ENCODE measurements around the gene OST4. TPM values are rescaled to one million over a fixed set of nuclear protein-coding genes. Genes with fewer than 3 reads are reported as not detected.

Gene OST4
- total and polyA plus RNA-seq, 11 donors, result 215 to 517 (median 343) TPM

DNA sequence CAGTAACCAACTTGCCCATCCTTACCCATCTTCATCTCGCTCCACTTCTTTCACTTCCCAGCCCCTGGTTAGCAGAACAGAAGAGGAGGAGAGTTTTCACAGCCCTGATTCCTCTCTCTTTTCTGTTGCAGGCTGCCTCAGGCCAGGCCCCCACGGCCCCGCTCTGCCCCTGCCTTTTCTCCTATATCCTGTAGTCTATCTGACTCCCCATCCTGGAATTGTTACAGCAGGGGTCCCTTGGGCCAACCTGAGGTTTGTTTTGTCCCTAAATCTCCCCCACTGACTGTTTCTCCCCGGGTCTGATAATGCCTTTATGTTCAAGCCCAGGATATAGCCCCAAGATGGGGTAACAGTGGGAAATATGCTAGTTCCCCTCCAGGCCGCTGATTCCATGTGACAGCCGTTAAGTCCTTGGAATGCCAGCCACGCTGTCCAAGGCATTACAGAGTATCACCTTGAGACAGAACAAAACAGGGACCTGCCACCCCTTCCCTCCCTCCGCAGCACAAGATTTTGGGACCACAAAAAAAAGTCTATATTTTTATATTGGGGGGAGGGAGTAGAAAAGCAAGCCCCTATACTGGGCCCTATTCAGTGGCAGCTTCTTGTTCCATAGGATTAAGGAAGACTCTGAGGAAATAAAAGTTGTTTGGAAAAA, 1.4 kb downstream of the OST4 start:
- H3K36me3 ChIP-seq, result peaks cover 0 to 52% (median 45%) of the 10 kb centered on the region in 9 donors
- peaks cover 3 to 60% (median 47%) of the 10 kb centered on the region in 12 donors for H3K4me1 ChIP-seq
- TF ChIP-seq POLR2A (IDR thresholded peaks at IDR 0.05) (no peak), CTCF (IDR thresholded peaks at IDR 0.05) (no peak)
- 68 to 80% (median 70%) methylated on average over 8 of the region's 8 CpGs for WGBS, 4 donors
- intact Hi-C loops (cut with DNase I), result loop anchor here in 4 of 10 donors (2.0 to 5.0 kb wide), 4 partner anchors 15 to 38 kb away; partner anchors contain the start of genes AGBL5 (in 1 of the 4) and TMEM214 (in 1 of the 4)
- H3K27me3 ChIP-seq, result no peaks in the 10 kb centered on the region
- H3K4me3 ChIP-seq, result peak overlapping the region in 11 of 12 donors; percentile 55 to 99 (median 89)
- ATAC-seq, result no peak
- H3K27ac ChIP-seq, result peak overlapping the region in 9 of 12 donors; percentile 11 to 99 (median 95)
- H3K9me3 ChIP-seq, result no peaks in the 10 kb centered on the region
- DNase-seq, result no peak

- TF ChIP-seq POLR2A (IDR thresholded peaks at IDR 0.05), result no peak
- no peak for TF ChIP-seq CTCF (IDR thresholded peaks at IDR 0.05)
- no peaks in the 10 kb centered on the region for H3K9me3 ChIP-seq
- peak overlapping the region in 4 of 12 donors; percentile 32 to 97 (median 64) for H3K27ac ChIP-seq
- no peaks in the 10 kb centered on the region for H3K27me3 ChIP-seq
- DNase-seq (no peak), ATAC-seq (no peak)
- WGBS, 4 donors, result 90 to 96% (median 95%) methylated on average over 6 of the region's 6 CpGs
- intact Hi-C loops (cut with DNase I), result loop anchor here in 1 of 10 donors (2.0 kb wide), 1 partner anchor 15 kb away; no protein-coding TSS in a partner anchor
- H3K4me1 ChIP-seq, result peaks cover 3 to 53% (median 42%) of the 10 kb centered on the region in 12 donors
- H3K36me3 ChIP-seq, result peaks cover 0 to 57% (median 45%) of the 10 kb centered on the region in 9 donors
- peak overlapping the region in 1 of 12 donors; percentile 91 for H3K4me3 ChIP-seq
Measured at GRCh38 chr2:27069436-27069835, 2.0 kb downstream of the OST4 start.

GRCh38 chr2:27067385-27067784, 4.1 kb downstream of the OST4 start:
- intact Hi-C loops (cut with DNase I), result no loop called here
- Histone ChIP-seq H3K27ac (no peak overlapping the region), H3K9me3 (no peaks in the 10 kb centered on the region), H3K36me3 (peaks cover 0 to 63% (median 49%) of the 10 kb centered on the region in 9 donors), H3K27me3 (no peaks in the 10 kb centered on the region), H3K4me1 (peaks cover 3 to 41% (median 32%) of the 10 kb centered on the region in 12 donors), H3K4me3 (no peak overlapping the region)
- ATAC-seq, result no peak
- TF ChIP-seq POLR2A (IDR thresholded peaks at IDR 0.05) (no peak), CTCF (IDR thresholded peaks at IDR 0.05) (no peak)
- WGBS, 4 donors, result 83 to 91% (median 88%) methylated on average over 5 of the region's 5 CpGs
- no peak for DNase-seq

GRCh38 chr2:27065128-27065527, 6.3 kb downstream of the OST4 start:
- Histone ChIP-seq H3K36me3 (peaks cover 0 to 71% (median 55%) of the 10 kb centered on the region in 9 donors), H3K4me1 (peaks cover 3 to 30% (median 17%) of the 10 kb centered on the region in 12 donors), H3K9me3 (no peaks in the 10 kb centered on the region), H3K27ac (no peak overlapping the region), H3K4me3 (no peak overlapping the region), H3K27me3 (no peaks in the 10 kb centered on the region)
- no peak for TF ChIP-seq CTCF (IDR thresholded peaks at IDR 0.05)
- no peak for TF ChIP-seq POLR2A (IDR thresholded peaks at IDR 0.05)
- no peak for ATAC-seq
- DNase-seq, result no peak
- 76 to 89% (median 85%) methylated on average over 3 of the region's 3 CpGs for WGBS, 4 donors
- intact Hi-C loops (cut with DNase I), result no loop called here
